DND-41 (cell line): Measurements from ENCODE around the gene DKC1.

Experiments used
- CTCF ChIP-seq: IDR thresholded peaks from 2 replicates; pipeline ENCODE4 v1.5.1; 2012; ENCODE audit warnings: borderline replicate concordance, low read length, moderate library complexity, mild to moderate bottlenecking; ENCODE audit not compliant: poor library complexity, severe bottlenecking; ENCODE audit errors: extremely low read depth
- EZH2 ChIP-seq: IDR thresholded peaks from 3 replicates; pipeline ENCODE4 v1.6.1; 2012; ENCODE audit warnings: borderline replicate concordance, low read depth, mild to moderate bottlenecking, moderate library complexity, low read length, inconsistent platforms; ENCODE audit not compliant: severe bottlenecking

- TF ChIP-seq EZH2 (no peak), CTCF (peak; percentile 15)
Measured at GRCh38 chrX:154749856-154750255, 12.8 kb upstream of the DKC1 start.
